Fibroblast of the aortic adventitia (primary cell): ENCODE data around the gene UCK1. TPM values are rescaled to one million over a fixed set of nuclear protein-coding genes. Genes with fewer than 3 reads are reported as not detected.

ENCODE experiments used
- DNase-seq: peaks from one replicate; pipeline ENCODE4 v3.0.0-alpha.2; 2010; ENCODE audit warnings: low read depth
- H3K4me3 ChIP-seq: 2 replicates; pipeline ENCODE4 v1.5.1; 2011; ENCODE audit warnings: low read depth, mild to moderate bottlenecking, control low read depth, low read length, moderate library complexity
- CTCF ChIP-seq: IDR thresholded peaks from 2 replicates; pipeline ENCODE4 v1.5.1; 2011; ENCODE audit warnings: mild to moderate bottlenecking, low read length, control low read depth, inconsistent platforms; ENCODE audit not compliant: insufficient read depth
- total RNA-seq: library from RNA; depleted of rRNA; stranded (reverse); fragments of >200 nt; gene quantifications from 2 replicates; pipeline ENCODE4 v1.2.3, GENCODE V29; 2012; ENCODE audit warnings: low replicate concordance

UCK1 gene
- total RNA-seq, 1 donor, result 18.5 TPM

DNA sequence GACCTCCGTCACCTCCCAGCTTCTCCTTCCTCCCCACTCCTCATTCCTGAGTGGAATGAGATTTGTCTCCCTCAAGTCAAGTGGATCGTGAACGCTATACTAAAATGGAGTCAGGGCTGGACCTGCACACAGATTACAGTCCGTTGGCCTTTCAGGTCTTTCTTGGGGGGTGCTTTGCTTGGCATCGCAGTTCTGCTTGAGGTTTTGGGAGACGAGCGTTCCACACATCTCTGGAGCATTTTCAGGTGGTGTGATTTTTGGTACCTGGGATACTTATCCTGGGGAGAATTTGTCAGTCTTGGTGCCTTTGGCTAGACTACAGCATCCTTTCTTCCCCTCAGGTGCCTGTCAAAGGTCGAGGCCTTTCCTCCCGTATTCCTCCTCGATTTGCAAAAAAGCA lies 52.2 kb downstream of the UCK1 start:
- TF ChIP-seq CTCF, result no peak
- no peak for DNase-seq
- no peak overlapping the region for H3K4me3 ChIP-seq

DNA sequence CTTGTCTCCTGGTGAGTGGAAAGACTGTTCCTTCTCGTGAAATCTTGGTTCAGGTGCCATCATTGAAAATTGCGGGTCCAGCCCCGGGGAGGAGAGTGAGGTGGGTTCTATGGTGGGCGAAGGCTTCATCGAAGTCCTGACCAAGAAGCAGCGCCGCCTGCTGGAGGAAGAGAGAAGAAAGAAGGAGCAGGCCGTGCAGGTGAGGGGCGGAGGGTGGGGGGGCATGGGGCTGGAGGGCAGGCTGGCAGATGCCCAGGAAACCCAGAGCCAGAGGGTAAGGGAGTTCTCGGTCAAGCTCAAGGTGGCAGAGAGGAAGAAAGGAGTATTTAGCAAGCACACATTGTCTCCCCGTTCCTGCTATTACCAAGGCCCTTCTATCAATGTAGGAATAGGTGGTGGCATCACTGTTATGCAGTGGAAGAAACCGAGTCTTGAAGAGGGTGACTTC lies 52.6 kb downstream of the UCK1 start:
- TF ChIP-seq CTCF, result peak; percentile 57
- peak; percentile 25 for DNase-seq
- no peak overlapping the region for H3K4me3 ChIP-seq

DNA sequence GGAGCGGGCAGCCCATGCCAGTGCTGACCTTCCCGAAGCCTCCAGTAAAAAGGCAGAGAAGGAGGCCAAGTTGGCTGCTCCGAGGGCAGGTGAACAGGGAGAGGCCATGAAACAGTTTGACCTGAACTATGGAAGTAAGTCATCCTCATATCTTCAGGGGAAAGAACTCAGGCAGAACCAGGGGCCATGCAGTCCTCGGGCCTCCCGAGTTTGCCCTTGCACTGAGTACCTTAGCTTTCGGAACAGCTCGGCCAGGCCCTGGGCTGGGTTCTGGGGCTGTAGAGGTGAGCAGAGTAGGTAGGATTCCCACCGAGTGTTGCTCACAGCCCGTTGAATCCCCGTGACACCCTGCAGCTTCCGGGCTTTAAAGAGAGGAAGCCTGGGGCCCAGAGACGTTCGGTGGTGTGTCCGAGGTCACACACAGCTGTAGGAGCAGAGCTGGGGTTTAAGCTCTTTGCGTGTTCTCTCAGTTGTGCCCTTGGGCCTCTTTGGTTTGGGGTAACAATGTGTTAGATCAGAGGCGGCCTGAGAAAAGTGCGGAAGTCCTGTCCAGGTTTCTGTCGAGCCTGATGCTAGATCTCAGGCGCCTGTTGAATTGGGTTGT lies 53.1 kb downstream of the UCK1 start:
- no peak for TF ChIP-seq CTCF
- no peak overlapping the region for H3K4me3 ChIP-seq
- DNase-seq, result no peak

DNA sequence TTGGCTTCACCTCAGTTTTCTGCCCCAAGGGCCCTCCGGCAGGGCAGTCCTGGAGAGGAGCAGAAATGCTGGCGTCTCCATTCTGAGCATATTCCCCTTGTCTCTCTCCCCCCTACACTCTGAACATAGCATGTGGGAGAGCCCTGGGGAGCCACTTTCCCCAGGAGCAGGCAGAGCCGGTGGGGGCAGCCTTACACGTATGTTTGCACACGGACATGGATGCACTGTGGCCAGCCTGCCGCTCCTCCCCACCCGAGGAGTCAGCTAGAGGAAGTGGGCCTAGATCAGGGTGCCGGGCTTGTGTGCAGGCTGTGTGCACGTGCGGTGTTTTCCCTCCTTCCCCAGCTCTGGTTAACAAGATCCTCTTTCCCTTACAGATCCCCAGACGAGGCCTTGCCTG lies 53.7 kb downstream of the UCK1 start:
- DNase-seq, result no peak
- no peak for TF ChIP-seq CTCF
- no peak overlapping the region for H3K4me3 ChIP-seq

- DNase-seq, result no peak
Observed at GRCh38 chr9:131476777-131477345, 54.2 kb downstream of the UCK1 start.

GRCh38 chr9:131475956-131476776 lies 54.9 kb downstream of the UCK1 start:
- peak; percentile 36 for TF ChIP-seq CTCF
- no peak for DNase-seq

More at GRCh38 chr9:131476777-131477345, 54.2 kb downstream of the UCK1 start:
- H3K4me3 ChIP-seq, result no peak overlapping the region
- TF ChIP-seq CTCF, result no peak

More at GRCh38 chr9:131475956-131476776, 54.9 kb downstream of the UCK1 start:
- H3K4me3 ChIP-seq, result no peak overlapping the region
